HG03097 (cell line): ENCODE results near the gene DCAF6.

Source experiments
- ATAC-seq: cut with Tn5 transposase; IDR thresholded peaks from one replicate; pipeline ENCODE4 v1.9.1; 2021; ENCODE audit not compliant: unreplicated experiment, low FRiP score

Gene DCAF6

DNA sequence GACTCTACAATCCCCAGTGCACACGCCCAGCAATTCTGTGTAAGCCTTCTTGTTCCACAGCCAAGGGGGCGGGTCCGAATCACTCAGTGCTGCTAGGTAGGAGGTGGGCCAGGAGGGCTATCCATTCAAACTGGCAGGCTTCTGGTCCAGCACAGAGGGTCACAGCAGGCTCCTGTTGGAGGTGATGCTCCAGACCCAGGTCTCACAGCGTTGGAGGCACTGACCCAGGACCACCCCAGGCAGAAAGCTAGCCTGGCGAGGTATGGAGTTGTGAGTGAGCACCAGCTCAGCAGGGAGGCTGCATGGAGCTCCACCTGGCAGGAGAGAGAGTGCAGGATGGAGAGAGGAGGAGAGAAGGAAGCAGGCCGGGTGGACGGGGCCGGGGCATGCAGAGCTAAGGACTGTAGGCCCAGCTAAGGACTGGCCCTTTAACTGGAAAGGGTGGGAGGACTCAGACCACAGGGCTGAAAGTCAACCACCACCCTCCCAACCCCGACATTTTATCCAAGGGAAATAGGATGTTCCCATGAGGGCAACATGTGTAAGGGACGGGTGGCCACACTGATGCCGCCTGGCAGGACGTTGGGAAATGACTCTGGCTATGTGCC is 161.5 kb downstream of the DCAF6 start:
- ATAC-seq: no peak

DNA sequence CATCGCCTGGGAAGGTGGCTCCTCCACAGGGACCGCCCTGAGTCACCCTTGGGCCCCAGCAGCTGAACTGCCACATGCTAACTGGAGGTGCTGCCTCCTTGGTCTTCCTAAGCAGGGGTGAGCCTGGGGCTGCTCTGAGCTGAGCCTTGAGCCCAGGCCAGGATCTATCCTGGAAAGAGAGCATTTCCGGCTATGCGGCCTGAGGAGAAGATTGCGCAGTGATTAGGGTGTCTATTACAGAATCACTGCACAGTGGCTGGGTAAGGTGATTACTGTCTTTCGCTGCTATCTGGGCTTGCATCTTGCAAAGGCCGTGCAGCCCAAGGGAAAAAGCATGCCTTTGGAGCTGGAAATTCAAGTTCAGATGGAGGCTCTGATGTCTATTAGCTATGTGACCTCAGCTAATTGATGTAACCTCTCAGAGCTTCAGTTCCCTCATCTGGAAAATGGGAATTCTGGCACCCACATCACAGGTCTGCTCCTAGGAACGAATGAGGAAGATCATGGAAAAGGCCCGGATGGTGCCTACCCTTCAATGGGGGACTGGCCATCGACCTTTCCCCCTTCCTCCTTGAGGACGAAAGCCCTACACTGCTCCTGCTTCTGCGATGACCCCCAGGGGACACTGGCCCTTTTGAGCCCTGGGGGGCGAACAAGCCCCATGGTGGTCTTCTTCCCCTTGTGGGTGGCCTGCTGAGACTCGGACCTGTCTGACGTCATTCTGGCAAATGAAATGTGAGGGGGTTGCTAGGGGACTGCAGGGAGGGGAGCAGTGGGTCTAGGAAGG is 162.2 kb downstream of the DCAF6 start:
- ATAC-seq: no peak

DNA sequence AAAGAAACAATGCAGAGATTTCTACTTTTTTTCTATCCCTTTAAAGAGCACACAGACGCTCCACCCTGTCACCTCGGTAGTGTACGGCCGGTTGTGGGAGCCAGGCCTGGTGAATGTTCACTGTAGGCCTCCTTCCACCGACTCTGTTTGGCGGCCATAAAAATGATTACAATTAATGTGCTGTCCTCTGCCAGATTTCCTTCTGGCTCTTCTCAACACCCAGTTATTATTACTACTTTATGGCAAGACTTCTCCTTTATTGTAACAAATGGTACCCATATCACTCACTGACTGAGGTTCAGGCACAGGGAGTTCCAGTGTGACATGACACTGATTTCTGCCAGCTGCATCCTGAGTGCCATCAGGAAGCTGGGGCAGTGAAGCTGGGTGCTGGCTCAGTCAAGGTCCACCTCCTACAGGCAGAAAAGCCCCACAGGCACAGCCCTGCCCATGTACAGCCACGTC is 162.9 kb downstream of the DCAF6 start:
- no peak for ATAC-seq

DNA sequence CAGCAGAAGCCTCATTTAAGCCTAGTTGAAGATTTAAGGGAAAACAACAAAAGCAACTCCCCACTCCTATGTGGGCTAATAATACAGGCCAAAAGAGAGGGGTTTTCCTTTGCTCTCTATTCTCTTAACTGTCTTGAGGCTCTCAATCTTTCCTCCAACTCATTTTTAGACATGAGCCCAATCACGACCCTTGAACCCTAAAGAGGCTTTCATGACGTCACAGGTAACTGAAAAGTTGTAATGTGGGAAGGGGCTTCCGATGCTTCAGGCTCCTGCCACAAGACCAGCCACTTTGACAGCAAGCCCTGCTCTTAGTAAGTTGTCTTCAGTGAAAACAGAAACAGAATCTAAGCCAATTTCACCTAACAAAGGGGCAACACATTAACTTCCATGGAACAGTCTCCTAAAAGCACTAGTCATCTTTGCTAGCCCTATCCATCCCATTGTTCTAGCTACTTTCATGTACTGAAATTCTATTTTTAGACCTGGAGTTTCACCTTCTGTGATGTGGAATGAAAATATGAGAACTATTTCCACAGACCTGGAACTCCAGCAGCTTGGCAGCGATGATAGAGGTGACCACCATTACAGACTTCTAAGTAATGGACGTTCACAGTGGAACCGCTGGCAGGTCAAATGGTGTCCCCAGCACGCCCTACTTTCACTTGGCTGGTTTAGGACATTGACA is 164.0 kb downstream of the DCAF6 start:
- ATAC-seq: no peak

DNA sequence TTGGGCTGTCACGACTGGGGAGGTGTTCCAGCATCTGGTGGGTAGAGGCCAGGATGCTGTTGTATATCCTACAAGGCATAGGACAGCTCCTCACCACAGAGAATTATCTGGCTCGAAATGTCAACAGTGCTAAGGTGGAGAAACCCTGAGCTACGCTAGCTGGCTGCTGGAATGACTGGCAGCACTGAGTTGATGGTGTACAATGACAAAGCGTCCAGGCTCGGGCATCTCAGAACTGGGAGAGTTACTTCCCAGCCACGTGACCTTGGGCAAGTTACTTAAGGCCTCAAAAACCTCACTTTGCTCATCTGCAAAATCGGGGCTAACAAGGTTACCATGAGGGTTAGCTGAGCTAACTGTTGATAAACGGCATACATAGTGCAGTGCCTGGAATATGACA is 164.9 kb downstream of the DCAF6 start:
- no peak for ATAC-seq

DNA sequence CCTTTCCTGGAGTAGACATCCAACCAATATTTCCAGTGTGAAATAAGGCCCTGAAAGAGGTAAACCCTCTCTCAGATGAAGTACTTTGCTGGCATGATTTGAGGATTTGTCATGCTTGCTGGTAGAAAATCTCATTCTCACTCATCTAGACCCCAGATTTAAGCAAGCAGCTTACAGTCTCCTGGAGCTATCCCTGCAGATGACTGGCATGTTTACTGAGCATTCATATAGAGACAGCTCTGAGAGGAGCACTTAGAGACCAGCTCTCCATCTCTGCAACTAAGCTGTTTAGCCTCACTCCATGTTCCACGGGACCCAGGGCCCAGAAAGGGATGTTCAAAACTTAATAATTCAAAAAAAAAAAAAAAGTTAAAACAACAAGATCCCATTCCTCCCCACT is 166.0 kb downstream of the DCAF6 start:
- ATAC-seq: no peak

DNA sequence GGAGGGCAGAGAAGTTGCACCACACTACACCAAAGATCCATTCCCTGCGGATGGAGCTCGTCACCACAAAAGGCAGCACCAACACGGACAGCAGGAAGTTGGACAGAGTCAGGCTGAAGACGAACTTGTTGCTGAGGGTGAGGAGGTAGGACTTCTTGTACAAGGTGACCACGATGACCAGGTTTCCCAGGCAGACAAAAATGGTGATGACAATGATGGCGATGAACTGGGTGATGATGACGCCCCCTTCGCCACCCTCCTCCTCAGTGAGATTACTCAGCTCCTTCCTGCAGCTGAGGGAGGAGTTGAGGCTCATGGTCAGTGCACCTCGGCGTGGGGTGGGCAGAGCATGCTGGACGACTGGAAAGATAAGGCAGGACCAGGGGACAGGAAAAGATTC is 168.1 kb downstream of the DCAF6 start:
- no peak for ATAC-seq

DNA sequence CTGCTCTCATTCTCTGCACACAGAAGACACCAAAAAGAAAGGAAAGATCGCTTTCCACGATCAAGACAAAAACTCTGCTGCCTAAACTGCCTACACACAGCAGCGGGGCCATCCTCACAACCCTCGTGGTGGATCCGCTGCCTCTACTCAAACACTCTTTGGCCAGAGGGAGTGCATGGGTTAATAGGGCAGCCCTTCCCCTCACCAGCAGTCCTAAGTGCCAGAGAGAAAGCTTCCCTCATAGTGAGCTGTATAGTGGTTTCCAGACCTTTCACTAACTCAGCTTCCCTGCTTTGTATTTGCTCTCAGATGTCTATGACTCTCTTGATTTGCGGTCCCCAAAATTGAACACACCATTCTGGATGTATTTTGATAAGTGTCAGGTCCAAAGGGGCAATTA is 169.4 kb downstream of the DCAF6 start:
- no peak for ATAC-seq

DNA sequence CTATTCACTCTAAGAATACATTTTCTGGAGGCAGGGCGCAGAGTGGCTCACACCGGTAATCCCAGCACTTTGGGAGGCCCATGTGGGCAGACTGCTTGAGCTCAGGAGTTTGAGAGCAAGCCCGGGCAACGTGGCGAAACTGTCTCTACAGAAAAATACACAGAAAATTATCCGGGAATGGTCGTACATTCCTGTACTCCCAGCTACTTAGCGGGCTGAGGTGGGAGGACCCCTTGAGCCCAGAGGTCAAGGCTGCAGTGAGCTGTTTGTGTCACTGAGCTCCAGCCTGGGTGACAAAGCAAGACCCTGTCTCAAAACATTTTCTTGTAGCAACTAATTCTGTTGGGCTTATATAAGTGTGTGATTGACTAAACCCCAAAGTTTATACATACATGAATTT is 169.8 kb downstream of the DCAF6 start:
- no peak for ATAC-seq

DNA sequence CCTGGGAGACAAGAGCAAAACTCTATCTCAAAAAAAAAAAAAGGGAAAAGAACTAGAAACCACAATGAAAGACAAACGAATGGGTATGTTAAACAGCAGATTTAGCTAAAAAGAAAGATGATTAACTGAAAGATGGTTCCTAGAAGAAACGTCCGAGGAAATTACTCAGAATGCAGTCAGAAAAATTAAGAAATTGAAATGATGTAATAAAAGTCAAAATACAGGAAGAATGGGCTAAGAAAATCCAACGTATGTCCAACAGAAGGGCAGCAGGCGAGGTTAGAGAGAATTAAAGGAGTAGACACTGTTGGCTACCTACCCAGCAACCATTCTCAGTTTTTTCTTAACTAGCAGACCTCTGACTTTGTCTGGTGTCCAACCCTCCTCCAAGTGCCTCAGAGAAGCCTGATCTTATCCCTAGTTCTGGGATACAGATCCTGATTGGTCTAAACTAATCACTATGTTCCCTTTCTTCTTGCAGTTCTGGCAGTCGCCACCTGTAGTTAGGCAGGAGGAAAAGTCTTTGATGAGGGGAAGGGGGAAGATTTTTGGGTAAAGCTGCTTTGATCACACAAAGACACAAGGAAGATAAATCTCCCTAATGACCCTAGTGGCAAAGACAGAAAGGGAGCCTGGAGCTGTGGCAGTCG is 174.5 kb downstream of the DCAF6 start:
- no peak for ATAC-seq

DNA sequence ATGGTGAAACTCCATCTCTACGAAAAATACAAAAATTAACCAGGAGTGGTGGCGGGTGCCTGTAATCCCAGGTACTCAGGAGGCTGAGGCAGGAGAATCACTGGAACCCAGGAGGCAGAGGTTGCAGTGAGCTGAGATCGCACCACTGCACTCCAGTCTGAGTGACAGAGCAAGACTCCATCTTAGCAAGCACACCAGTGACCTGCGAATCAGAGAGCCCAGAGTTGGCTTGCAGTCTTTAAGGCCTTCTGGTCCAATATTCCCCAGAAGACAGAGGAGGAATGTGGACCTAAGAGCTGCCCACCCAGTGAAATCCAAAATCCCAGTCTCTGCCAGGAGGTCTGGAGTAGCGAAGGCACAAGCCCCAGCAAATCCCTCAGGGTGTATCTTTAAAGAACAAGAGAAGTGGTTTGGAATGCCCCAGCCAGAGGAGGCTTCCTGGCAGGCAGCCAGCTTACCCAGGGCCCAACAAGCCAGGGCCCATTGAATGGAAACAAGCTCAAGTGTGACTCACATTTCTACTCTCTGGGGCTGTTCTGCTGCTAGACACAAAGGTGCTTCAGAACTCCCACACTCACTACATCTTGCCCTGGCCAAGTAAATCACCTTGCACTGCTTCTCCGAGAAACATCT is 176.3 kb downstream of the DCAF6 start:
- no peak for ATAC-seq

DNA sequence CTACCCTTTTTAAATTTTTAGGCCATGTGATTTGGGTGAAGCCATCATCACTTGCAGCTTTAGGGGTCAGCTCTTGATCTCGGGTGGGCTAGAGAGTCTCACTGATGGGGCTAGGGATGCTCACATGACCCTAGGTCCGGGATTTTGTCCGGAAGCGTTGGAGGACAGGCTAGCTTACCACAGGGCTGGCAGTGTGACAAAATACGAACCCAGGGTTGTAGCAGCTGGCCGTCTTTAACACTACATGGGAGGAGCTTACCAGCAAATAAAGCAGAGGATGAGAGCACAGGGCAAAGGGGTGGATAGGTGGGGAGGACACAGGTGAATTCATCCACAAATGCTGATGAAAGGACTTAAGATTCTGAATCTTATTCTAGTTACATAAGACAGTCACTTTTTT is 178.4 kb downstream of the DCAF6 start:
- no peak for ATAC-seq

DNA sequence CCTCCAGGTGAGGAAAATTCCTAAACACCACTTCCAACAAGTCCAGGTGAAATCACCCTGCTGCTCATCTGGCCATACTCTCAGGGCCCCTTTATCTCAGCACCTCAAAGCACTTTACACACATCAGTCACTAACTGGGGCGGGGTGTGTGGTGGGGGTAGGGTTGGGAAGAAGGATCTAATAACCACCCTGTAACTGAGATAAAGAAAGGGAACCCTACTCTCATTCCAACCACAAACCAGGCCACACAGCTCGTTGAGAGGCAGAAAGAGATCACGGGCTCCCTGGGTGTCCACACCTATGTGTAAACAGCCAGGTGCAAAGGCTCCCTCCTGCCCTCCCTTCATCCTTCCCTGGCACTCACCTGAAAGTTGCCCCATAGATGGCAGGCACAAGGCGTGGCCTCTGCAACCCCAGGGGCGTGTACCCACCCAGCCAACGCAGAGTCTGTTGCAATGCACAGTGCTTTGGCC is 179.9 kb downstream of the DCAF6 start:
- ATAC-seq: no peak

DNA sequence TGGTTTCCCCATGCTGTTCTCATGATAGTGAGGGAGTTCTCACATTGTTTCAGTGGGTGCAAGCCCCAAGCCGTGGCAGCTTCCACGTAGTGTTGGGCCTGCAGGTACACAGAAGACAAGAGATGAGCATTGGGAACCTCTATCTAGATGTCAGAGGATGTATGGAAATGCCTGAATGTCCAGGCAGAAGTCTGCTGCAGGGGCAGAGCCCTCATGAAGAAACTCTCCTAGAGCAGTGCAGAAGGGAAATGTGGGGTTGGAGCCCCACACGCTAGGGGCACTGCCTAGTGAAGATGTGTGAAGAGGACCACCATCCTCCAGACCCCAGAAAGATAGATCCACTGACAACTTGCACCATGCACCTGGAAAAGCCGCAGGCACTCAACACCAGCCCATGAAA is 183.3 kb downstream of the DCAF6 start:
- no peak for ATAC-seq

DNA sequence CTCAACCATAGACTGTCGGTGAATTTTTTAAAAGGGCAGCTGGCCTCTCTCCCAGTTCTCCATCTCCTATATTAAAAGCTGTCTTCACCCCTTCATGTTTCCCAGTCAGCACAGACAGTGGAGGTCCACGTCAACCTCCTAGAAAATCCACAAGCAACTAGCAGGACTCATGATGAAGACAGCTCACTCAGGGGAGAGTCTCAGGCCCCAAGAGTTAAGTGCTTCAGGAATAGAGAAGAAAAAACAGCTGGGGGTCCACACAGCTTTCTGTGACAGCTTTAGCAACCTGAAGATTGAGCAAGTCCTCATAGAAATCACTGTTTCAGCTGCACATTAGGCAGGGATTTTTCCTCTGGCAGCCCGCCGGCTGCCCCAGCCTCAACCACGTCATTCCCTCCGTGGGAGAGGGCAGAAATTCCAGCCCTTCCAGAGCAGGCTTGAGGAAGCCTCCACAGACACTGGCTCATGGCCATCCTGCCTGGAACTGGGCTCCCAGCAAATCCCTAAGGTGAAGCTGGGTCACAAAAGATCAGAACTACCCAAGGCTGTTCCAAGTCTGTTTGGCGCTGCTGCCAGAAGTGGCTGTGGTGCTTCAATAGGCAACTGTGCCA is 185.0 kb downstream of the DCAF6 start:
- no peak for ATAC-seq

DNA sequence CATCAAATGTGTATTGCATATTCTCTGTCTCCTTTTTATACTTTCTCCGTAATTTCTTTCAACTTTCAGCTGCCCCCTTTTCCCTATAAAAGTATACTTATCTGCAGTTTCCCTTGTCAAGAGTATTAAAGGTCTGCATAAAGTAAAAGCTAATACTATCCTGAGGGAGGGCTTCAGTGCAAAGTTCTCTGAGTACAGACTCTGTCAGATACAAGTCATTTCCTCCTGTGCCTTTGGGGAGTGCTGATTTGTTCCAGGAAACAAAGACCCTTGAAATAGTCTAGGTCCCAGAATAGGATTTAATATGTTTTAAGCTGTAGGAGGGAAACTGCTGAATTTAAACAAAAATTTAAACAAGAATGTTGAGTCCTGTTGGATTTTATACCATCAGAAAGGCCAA is 188.6 kb downstream of the DCAF6 start:
- no peak for ATAC-seq
